ENCODE results near the gene NLRP12. TPM values are rescaled to one million over a fixed set of nuclear protein-coding genes. Genes with fewer than 3 reads are reported as not detected.
A peak's percentile ranks its signal among the peaks of the same experiment; 100 is the strongest.

The NLRP12 gene
- total RNA-seq, 4 donors from 2014 or later = under 0.01 to 1.8 (median 0.30) TPM

GRCh38 chr19:53868892-53869804 lies 45.0 kb upstream of the NLRP12 start:
- 0% methylated on average over 1 of the region's 75 CpGs for WGBS
- peak; percentile 23 to 51 (median 36) for TF ChIP-seq CTCF (IDR thresholded peaks at IDR 0.05)
- TF ChIP-seq EP300 (IDR thresholded peaks at IDR 0.05) = no peak
- TF ChIP-seq POLR2AphosphoS5 (IDR thresholded peaks at IDR 0.05) = peak; percentile 88 to 92
- TF ChIP-seq POLR2A (IDR thresholded peaks at IDR 0.05; ENCODE audit: low read depth) = peak; percentile 76
- peak overlapping the region; percentile 98 to 99 (median 98) for H3K27ac ChIP-seq (replicated peaks in 1 of 4)
- peak overlapping the region; percentile 86 to 99 (median 95) for H3K4me3 ChIP-seq
- H3K27me3 ChIP-seq = no peaks in the 10 kb centered on the region
- no peaks in the 10 kb centered on the region for H3K9me3 ChIP-seq
- peaks cover 9 to 37% (median 32%) of the 10 kb centered on the region in 4 donors for H3K36me3 ChIP-seq
- DNase-seq (ENCODE audit: extremely low spot score) = peak; percentile 98
- H3K4me1 ChIP-seq = peaks cover 38 to 72% (median 71%) of the 10 kb centered on the region in 4 donors
- intact Hi-C loops (cut with DNase I) = no loop called here

DNA sequence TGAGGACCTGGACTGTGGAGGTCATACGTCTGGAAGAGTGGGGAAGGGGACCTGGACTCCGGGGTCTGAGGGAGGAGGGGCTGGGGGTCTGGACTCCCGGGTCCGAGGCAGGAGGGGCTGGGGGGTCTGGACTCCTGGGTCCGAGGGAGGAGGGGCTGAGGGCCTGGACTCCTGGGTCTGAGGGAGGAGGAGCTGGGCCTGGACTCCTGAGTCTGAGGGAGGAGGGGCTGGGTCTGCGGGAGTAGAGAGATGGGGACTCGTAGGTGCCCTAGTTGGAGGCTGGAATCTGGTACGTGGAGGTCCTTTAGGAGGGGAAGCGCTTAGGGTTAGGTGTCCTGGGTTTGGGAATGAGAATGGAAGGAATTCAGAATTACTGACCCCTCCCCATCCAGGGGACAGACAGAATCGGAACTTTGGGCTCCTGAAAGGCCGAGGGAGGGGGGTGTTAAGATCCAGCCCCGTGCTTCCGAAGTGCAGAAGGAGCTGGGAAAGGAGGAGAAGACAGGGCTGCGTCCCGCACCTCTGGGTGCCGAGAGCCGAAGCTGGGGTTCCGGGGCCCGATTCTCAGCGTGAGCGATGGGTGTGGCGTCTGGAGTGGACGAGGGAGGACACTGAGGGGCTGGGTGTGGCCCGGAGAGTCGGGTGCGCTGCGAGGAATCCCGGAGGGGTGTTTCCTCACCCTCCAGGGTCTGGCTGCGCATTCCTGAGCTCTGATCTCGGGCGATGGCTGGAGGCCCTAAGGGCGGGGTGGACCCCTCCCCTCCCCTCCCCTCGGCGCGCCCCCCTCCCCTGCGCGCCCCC lies 44.2 kb upstream of the NLRP12 start:
- Histone ChIP-seq H3K27ac (replicated peaks in 1 of 4) (peak overlapping the region; percentile 98 to 99 (median 98)), H3K4me3 (peak overlapping the region; percentile 86 to 99 (median 95)), H3K9me3 (no peaks in the 10 kb centered on the region), H3K4me1 (peaks cover 35 to 64% (median 62%) of the 10 kb centered on the region in 4 donors), H3K36me3 (peaks cover under 1 to 29% (median 24%) of the 10 kb centered on the region in 4 donors), H3K27me3 (no peaks in the 10 kb centered on the region)
- TF ChIP-seq POLR2AphosphoS5 (IDR thresholded peaks at IDR 0.05) (no peak), EP300 (IDR thresholded peaks at IDR 0.05) (no peak)
- 0% methylated on average over 26 of the region's 37 CpGs for WGBS
- no peak for DNase-seq (ENCODE audit: extremely low spot score)
- intact Hi-C loops (cut with DNase I) = no loop called here

DNA sequence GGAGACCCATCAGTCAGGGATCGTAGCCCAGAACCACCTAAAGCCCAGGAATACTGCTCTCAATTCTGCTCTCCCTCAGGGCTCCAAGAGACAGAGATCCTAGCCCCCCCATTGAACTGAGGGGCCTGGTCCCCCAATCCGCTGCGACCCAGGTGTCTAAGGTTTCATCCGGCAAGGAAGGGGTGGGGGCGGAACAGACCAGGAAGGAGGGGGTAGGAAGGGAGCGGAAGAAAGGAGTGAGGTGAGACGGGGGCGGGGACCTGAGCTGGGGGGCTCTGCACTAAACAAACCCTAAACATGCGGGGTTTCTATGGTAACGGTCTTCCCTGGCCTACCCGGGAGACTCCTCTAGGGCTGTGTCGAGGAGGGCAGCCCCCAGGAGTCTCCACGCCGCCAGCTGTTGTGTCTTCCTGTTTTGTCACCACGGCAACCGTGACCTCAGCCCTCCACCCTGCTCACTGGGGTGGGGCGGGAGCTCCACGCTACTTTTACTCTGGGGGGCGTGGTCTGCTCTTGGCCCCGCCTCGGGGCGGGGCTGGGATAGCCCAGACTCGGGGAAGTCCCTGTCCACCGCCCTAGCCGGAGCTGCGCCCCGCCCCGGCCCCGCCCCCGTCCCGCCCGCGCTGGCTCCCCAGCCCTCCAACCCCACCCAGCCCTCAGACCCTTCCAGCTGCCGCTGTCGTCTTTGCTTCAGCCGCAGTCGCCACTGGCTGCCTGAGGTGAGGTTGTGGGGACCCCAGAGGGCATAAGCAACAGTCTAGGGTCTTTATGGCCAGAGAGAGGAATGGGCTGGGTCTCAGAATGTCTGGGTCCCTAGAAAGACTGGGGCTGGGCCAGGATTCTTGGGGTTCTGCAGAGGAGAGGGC lies 43.3 kb upstream of the NLRP12 start, which contains the start of gene MYADM:
Gene MYADM (plus strand): TSS at position 659 of the 866 bp plus-strand sequence. CDS start 5,647 bp downstream, outside the sequence.
- Histone ChIP-seq H3K36me3 (peaks cover 0 to 20% (median 15%) of the 10 kb centered on the region in 4 donors), H3K27me3 (no peaks in the 10 kb centered on the region), H3K27ac (replicated peaks in 1 of 4) (peak within 1 kb of the TSS; percentile 98 to 99 (median 98)), H3K4me1 (peaks cover 35 to 55% (median 54%) of the 10 kb centered on the region in 4 donors), H3K9me3 (no peaks in the 10 kb centered on the region), H3K4me3 (peak within 1 kb of the TSS; percentile 86 to 99 (median 95))
- peak; percentile 100 for DNase-seq (ENCODE audit: extremely low spot score)
- intact Hi-C loops (cut with DNase I) = no loop called here
- TF ChIP-seq POLR2AphosphoS5 (IDR thresholded peaks at IDR 0.05) (peak; percentile 90 to 98), CTCF (IDR thresholded peaks at IDR 0.05) (no peak), POLR2A (IDR thresholded peaks at IDR 0.05; ENCODE audit: low read depth) (peak; percentile 66)
- WGBS = under 1% methylated on average over 17 of the region's 37 CpGs

GRCh38 chr19:53866865-53867224 lies 42.7 kb upstream of the NLRP12 start:
- no peaks in the 10 kb centered on the region for H3K9me3 ChIP-seq
- intact Hi-C loops (cut with DNase I) = no loop called here
- peaks cover 35 to 49% (median 48%) of the 10 kb centered on the region in 4 donors for H3K4me1 ChIP-seq
- H3K36me3 ChIP-seq = peaks cover 0 to 14% (median 12%) of the 10 kb centered on the region in 4 donors
- 10% methylated on average over 14 of the region's 14 CpGs for WGBS
- H3K27ac ChIP-seq (replicated peaks in 1 of 4) = peak overlapping the region; percentile 98 to 99 (median 98)
- no peak for TF ChIP-seq POLR2AphosphoS5 (IDR thresholded peaks at IDR 0.05)
- no peak for TF ChIP-seq CTCF (IDR thresholded peaks at IDR 0.05)
- TF ChIP-seq POLR2A (IDR thresholded peaks at IDR 0.05; ENCODE audit: low read depth) = no peak
- no peak for TF ChIP-seq EP300 (IDR thresholded peaks at IDR 0.05)
- peak overlapping the region; percentile 86 to 99 (median 95) for H3K4me3 ChIP-seq
- H3K27me3 ChIP-seq = no peaks in the 10 kb centered on the region
- DNase-seq (ENCODE audit: extremely low spot score) = no peak
